WTC11 (cell line): Measurements from ENCODE around the gene RBM7. TPM values are rescaled to one million over a fixed set of nuclear protein-coding genes. Genes with fewer than 3 reads are reported as not detected.

Source experiments
- ATAC-seq: fragments of 200-7000 bp; cut with Tn5 transposase; 2 replicates; pipeline ENCODE4 v1.10.0; 2021; ENCODE audit warnings: mild to moderate bottlenecking, moderate library complexity
- CTCF ChIA-PET: fragments of 300-600 bp; sonication (Branson Sonifier 250); formaldehyde crosslinking; loops from one replicate; lab custom pipeline; 2021; ENCODE audit warnings: antibody characterized with exemption; lab: Charles Lee
- POLR2A ChIA-PET: fragments of 350-600 bp; sonication (Branson Sonifier 250); formaldehyde crosslinking; loops from one replicate; lab custom pipeline; 2021; ENCODE audit warnings: antibody characterized with exemption; lab: Charles Lee
- DNase-seq: peaks from one replicate; pipeline ENCODE4 v3.0.0; 2021; ENCODE audit warnings: low spot score
- H3K27ac Mint-ChIP-seq: 2 replicates; pipeline ENCODE4 v1.8.0; 2021; ENCODE audit warnings: mixed read lengths
- H3K27me3 Mint-ChIP-seq: 2 replicates; pipeline ENCODE4 v1.8.0; 2021; ENCODE audit warnings: low read depth, mild to moderate bottlenecking, moderate library complexity, mixed read lengths
- H3K36me3 Mint-ChIP-seq: 2 replicates; pipeline ENCODE4 v1.8.0; 2021; ENCODE audit warnings: mixed read lengths
- H3K4me1 Mint-ChIP-seq: 2 replicates; pipeline ENCODE4 v1.8.0; 2022; ENCODE audit warnings: mixed read lengths
- H3K4me3 Mint-ChIP-seq: 2 replicates; pipeline ENCODE4 v1.8.0; 2021; ENCODE audit warnings: mild to moderate bottlenecking, moderate library complexity, mixed read lengths
- H3K9me3 Mint-ChIP-seq: 2 replicates; pipeline ENCODE4 v1.8.0; 2021; ENCODE audit warnings: mixed read lengths
- CREB1 ChIP-seq: sonication (generic); formaldehyde crosslinking; IDR thresholded peaks from 2 replicates; pipeline ENCODE4 v1.8.0; 2023; ENCODE audit warnings: mild to moderate bottlenecking, missing genetic modification reagents
- ETV6 ChIP-seq: sonication (generic); formaldehyde crosslinking; IDR thresholded peaks from 2 replicates; pipeline ENCODE4 v1.8.1; 2022; ENCODE audit warnings: mild to moderate bottlenecking, missing genetic modification reagents
- FOXJ3 ChIP-seq: sonication (generic); formaldehyde crosslinking; IDR thresholded peaks from 2 replicates; pipeline ENCODE4 v1.9.0; 2021; ENCODE audit warnings: missing genetic modification reagents, mild to moderate bottlenecking, borderline replicate concordance
- FOXK1 ChIP-seq: sonication (generic); formaldehyde crosslinking; IDR thresholded peaks from 2 replicates; pipeline ENCODE4 v1.8.0; 2022; ENCODE audit warnings: mild to moderate bottlenecking, moderate library complexity, missing genetic modification reagents
- GABPB1 ChIP-seq: sonication (generic); formaldehyde crosslinking; IDR thresholded peaks from 2 replicates; pipeline ENCODE4 v1.8.1; 2023; ENCODE audit warnings: mild to moderate bottlenecking, missing genetic modification reagents
- HMGA2 ChIP-seq: fragments of 250-450 bp; sonication (Bioruptor Pico); IDR thresholded peaks from 2 replicates; pipeline ENCODE4 v1.4.0; 2021; ENCODE audit warnings: mild to moderate bottlenecking, moderate library complexity
- JUN ChIP-seq: sonication (generic); formaldehyde crosslinking; IDR thresholded peaks from 2 replicates; pipeline ENCODE4 v1.8.0; 2023; ENCODE audit warnings: mild to moderate bottlenecking, missing genetic modification reagents
- NFE2L1 ChIP-seq: sonication (generic); formaldehyde crosslinking; IDR thresholded peaks from 2 replicates; pipeline ENCODE4 v1.8.1; 2023; ENCODE audit warnings: missing genetic modification reagents
- ZBTB21 ChIP-seq: sonication (generic); formaldehyde crosslinking; IDR thresholded peaks from 2 replicates; pipeline ENCODE4 v1.8.1; 2023; ENCODE audit warnings: mild to moderate bottlenecking, missing genetic modification reagents, borderline replicate concordance
- ZNF263 ChIP-seq: sonication (generic); formaldehyde crosslinking; IDR thresholded peaks from 2 replicates; pipeline ENCODE4 v1.8.1; 2022; ENCODE audit warnings: low read depth, mild to moderate bottlenecking, moderate library complexity, missing genetic modification reagents
- ZNF317 ChIP-seq: sonication (generic); formaldehyde crosslinking; IDR thresholded peaks from 2 replicates; pipeline ENCODE4 v1.8.1; 2023; ENCODE audit warnings: low read depth, mild to moderate bottlenecking, moderate library complexity, missing genetic modification reagents, borderline replicate concordance
- ZNF396 ChIP-seq: fragments of 250-450 bp; sonication (Bioruptor Pico); IDR thresholded peaks from 2 replicates; pipeline ENCODE4 v1.8.0; 2021; ENCODE audit warnings: mild to moderate bottlenecking, moderate library complexity, borderline replicate concordance
- total RNA-seq: library from RNA; stranded (reverse); gene quantifications from 3 replicates; pipeline ENCODE4 v1.2.3, GENCODE V29; 2021
- TF ChIP-seq, protein P1 (sequence below): sonication (generic); formaldehyde crosslinking; IDR thresholded peaks from 2 replicates; pipeline ENCODE4 v1.8.0; 2022; ENCODE audit warnings: mild to moderate bottlenecking, missing genetic modification reagents
- TF ChIP-seq, protein P2 (sequence below): sonication (generic); formaldehyde crosslinking; IDR thresholded peaks from 2 replicates; pipeline ENCODE4 v1.8.1; 2022; ENCODE audit warnings: low read depth, missing genetic modification reagents, borderline replicate concordance
- TF ChIP-seq, protein P3 (sequence below): sonication (generic); formaldehyde crosslinking; IDR thresholded peaks from 2 replicates; pipeline ENCODE4 v1.8.0; 2023; ENCODE audit warnings: missing genetic modification reagents, mild to moderate bottlenecking, borderline replicate concordance
- TF ChIP-seq, protein P4 (sequence below): sonication (generic); formaldehyde crosslinking; IDR thresholded peaks from 2 replicates; pipeline ENCODE4 v1.8.1; 2023; ENCODE audit warnings: mild to moderate bottlenecking, missing genetic modification reagents

RBM7 gene
- total RNA-seq, 1 experiment from 2014 or later: 38.1 TPM

- peaks cover 5% of the 10 kb centered on the region for H3K36me3 Mint-ChIP-seq
- no peak overlapping the region for H3K4me3 Mint-ChIP-seq
- H3K27ac Mint-ChIP-seq: no peak overlapping the region
- DNase-seq (no peak), ATAC-seq (peak; percentile 78)
- TF ChIP-seq ZNF317 (no peak), ZBTB21 (CRISPR knock-in tag) (no peak), ZNF396 (CRISPR knock-in tag) (no peak)
- TF ChIP-seq, protein P1, sequence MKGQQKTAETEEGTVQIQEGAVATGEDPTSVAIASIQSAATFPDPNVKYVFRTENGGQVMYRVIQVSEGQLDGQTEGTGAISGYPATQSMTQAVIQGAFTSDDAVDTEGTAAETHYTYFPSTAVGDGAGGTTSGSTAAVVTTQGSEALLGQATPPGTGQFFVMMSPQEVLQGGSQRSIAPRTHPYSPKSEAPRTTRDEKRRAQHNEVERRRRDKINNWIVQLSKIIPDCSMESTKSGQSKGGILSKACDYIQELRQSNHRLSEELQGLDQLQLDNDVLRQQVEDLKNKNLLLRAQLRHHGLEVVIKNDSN (CRISPR knock-in tag): no peak
- TF ChIP-seq, protein P2, sequence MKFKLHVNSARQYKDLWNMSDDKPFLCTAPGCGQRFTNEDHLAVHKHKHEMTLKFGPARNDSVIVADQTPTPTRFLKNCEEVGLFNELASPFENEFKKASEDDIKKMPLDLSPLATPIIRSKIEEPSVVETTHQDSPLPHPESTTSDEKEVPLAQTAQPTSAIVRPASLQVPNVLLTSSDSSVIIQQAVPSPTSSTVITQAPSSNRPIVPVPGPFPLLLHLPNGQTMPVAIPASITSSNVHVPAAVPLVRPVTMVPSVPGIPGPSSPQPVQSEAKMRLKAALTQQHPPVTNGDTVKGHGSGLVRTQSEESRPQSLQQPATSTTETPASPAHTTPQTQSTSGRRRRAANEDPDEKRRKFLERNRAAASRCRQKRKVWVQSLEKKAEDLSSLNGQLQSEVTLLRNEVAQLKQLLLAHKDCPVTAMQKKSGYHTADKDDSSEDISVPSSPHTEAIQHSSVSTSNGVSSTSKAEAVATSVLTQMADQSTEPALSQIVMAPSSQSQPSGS (CRISPR knock-in tag): no peak
- ChIA-PET POLR2A (no interaction called here), CTCF (no interaction called here)
- H3K27me3 Mint-ChIP-seq: no peaks in the 10 kb centered on the region
- peaks cover 20% of the 10 kb centered on the region for H3K4me1 Mint-ChIP-seq
- peaks cover 16% of the 10 kb centered on the region for H3K9me3 Mint-ChIP-seq
Measured at GRCh38 chr11:114426280-114426679, 25.8 kb downstream of the RBM7 start.

GRCh38 chr11:114430290-114430689, 29.8 kb downstream of the RBM7 start:
- Mint-ChIP-seq H3K9me3 (0 out of 2 replicates have a peak, but pooled peaks cover 9% of the 10 kb centered on the region), H3K27me3 (no peaks in the 10 kb centered on the region), H3K4me1 (peaks cover 20% of the 10 kb centered on the region), H3K36me3 (no peaks in the 10 kb centered on the region), H3K4me3 (no peak overlapping the region), H3K27ac (no peak overlapping the region)
- DNase-seq (no peak), ATAC-seq (no peak)
- CTCF ChIA-PET: no interaction called here
- POLR2A ChIA-PET: interaction anchor here (0.9 kb wide), 1 partner anchor 30 kb away, joined by 3 read pairs; the partner anchor contains the start of genes C11orf71 and RBM7
- no peak for TF ChIP-seq ZNF263 (CRISPR knock-in tag)
- no peak for TF ChIP-seq CREB1 (CRISPR knock-in tag)
- TF ChIP-seq, protein P3, sequence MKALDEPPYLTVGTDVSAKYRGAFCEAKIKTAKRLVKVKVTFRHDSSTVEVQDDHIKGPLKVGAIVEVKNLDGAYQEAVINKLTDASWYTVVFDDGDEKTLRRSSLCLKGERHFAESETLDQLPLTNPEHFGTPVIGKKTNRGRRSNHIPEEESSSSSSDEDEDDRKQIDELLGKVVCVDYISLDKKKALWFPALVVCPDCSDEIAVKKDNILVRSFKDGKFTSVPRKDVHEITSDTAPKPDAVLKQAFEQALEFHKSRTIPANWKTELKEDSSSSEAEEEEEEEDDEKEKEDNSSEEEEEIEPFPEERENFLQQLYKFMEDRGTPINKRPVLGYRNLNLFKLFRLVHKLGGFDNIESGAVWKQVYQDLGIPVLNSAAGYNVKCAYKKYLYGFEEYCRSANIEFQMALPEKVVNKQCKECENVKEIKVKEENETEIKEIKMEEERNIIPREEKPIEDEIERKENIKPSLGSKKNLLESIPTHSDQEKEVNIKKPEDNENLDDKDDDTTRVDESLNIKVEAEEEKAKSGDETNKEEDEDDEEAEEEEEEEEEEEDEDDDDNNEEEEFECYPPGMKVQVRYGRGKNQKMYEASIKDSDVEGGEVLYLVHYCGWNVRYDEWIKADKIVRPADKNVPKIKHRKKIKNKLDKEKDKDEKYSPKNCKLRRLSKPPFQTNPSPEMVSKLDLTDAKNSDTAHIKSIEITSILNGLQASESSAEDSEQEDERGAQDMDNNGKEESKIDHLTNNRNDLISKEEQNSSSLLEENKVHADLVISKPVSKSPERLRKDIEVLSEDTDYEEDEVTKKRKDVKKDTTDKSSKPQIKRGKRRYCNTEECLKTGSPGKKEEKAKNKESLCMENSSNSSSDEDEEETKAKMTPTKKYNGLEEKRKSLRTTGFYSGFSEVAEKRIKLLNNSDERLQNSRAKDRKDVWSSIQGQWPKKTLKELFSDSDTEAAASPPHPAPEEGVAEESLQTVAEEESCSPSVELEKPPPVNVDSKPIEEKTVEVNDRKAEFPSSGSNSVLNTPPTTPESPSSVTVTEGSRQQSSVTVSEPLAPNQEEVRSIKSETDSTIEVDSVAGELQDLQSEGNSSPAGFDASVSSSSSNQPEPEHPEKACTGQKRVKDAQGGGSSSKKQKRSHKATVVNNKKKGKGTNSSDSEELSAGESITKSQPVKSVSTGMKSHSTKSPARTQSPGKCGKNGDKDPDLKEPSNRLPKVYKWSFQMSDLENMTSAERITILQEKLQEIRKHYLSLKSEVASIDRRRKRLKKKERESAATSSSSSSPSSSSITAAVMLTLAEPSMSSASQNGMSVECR: no peak
- TF ChIP-seq GABPB1 (CRISPR knock-in tag): no peak
- TF ChIP-seq FOXJ3 (CRISPR knock-in tag): no peak
- no peak for TF ChIP-seq ETV6 (CRISPR knock-in tag)
- TF ChIP-seq HMGA2 (CRISPR knock-in tag): no peak
- TF ChIP-seq, protein P4, sequence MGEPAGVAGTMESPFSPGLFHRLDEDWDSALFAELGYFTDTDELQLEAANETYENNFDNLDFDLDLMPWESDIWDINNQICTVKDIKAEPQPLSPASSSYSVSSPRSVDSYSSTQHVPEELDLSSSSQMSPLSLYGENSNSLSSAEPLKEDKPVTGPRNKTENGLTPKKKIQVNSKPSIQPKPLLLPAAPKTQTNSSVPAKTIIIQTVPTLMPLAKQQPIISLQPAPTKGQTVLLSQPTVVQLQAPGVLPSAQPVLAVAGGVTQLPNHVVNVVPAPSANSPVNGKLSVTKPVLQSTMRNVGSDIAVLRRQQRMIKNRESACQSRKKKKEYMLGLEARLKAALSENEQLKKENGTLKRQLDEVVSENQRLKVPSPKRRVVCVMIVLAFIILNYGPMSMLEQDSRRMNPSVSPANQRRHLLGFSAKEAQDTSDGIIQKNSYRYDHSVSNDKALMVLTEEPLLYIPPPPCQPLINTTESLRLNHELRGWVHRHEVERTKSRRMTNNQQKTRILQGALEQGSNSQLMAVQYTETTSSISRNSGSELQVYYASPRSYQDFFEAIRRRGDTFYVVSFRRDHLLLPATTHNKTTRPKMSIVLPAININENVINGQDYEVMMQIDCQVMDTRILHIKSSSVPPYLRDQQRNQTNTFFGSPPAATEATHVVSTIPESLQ (CRISPR knock-in tag): no peak
- no peak for TF ChIP-seq NFE2L1 (CRISPR knock-in tag)
- TF ChIP-seq FOXK1 (CRISPR knock-in tag): no peak
- no peak for TF ChIP-seq JUN (CRISPR knock-in tag)
